ENCODE data around the gene EPHB2. TPM values are rescaled to one million over a fixed set of nuclear protein-coding genes. Genes with fewer than 3 reads are reported as not detected.
A peak's percentile ranks its signal among the peaks of the same experiment; 100 is the strongest.

EPHB2 gene
- total RNA-seq, 1 experiment from 2014 or later: 0.79 TPM

- no peak overlapping the region for H3K27ac Mint-ChIP-seq (ENCODE audit: low read depth, unreplicated experiment)
- BruUV-seq (replicated peaks): no TSS peak
- CTCF ChIA-PET: no interaction called here
- intact Hi-C loops (cut with micrococcal nuclease): no loop called here
- no peaks in the 10 kb centered on the region for H3K9me3 Mint-ChIP-seq (ENCODE audit: unreplicated experiment)
- H3K4me1 Mint-ChIP-seq (ENCODE audit: insufficient read depth, unreplicated experiment): peaks cover 9% of the 10 kb centered on the region
- POLR2A ChIA-PET: interaction anchor here (0.6 to 1.2 kb wide), 3 partner anchors 10 to 58 kb away, joined by 3 to 4 read pairs (median 3); no protein-coding TSS in a partner anchor
- no peak for TF ChIP-seq CTCF (IDR thresholded peaks at IDR 0.05; ENCODE audit: unreplicated experiment)
- DNase-seq (ENCODE audit: unreplicated experiment): no peak
- H3K27me3 Mint-ChIP-seq (ENCODE audit: insufficient read depth, unreplicated experiment): no peaks in the 10 kb centered on the region
- H3K36me3 Mint-ChIP-seq (ENCODE audit: insufficient read depth, unreplicated experiment): no peaks in the 10 kb centered on the region
- H3K4me3 Mint-ChIP-seq (ENCODE audit: unreplicated experiment): no peak overlapping the region
These were observed 102.6 kb downstream of the EPHB2 start for GRCh38 chr1:22812993-22813790.

DNA sequence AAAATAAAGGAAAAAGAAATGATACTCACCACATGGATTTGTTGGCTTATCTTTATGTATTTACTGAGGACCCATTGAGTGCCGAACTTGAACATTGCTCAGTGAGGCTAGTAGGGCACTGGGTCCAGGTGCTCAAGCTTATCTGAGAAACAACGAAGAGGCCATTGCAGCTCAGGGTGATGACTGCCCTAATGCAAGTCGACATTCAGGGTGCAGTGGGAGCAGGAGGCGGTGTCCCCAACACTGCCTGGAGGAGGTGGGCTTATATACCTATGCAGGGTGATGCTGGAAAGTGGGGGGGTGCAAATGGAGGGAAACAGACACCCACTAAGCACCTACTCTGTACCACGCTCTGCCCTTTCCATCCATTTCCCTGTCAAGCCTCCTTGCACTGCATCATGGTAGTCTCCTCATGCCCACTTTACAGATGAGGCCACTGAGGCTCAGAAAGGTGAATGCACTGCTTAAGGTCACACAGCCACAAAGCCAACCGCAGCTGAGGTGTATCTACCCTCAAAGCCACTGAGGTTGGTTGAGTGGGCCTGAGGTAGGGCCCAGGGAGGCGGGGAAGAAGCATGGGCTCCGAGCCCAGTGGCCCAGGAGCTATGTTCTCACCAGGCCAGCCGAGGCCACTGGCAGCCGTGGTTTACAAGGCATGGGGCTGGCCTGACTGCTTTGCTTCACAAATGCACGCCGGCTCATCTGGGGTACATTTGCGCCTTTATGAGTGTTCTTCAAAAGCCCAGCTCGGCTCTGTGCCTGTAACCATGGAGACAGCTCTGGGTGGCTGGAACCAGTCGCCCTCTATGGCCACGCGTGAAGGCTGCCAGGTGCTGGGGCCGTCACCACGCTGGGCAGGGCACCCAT is 103.8 kb downstream of the EPHB2 start:
- Mint-ChIP-seq H3K36me3 (ENCODE audit: insufficient read depth, unreplicated experiment) (no peaks in the 10 kb centered on the region), H3K9me3 (ENCODE audit: unreplicated experiment) (no peaks in the 10 kb centered on the region), H3K4me3 (ENCODE audit: unreplicated experiment) (no peak overlapping the region), H3K4me1 (ENCODE audit: insufficient read depth, unreplicated experiment) (peaks cover 8% of the 10 kb centered on the region), H3K27me3 (ENCODE audit: insufficient read depth, unreplicated experiment) (no peaks in the 10 kb centered on the region), H3K27ac (ENCODE audit: low read depth, unreplicated experiment) (peak overlapping the region; percentile 51)
- TF ChIP-seq CTCF (IDR thresholded peaks at IDR 0.05; ENCODE audit: unreplicated experiment): no peak
- CTCF ChIA-PET: no interaction called here
- POLR2A ChIA-PET: no interaction called here
- intact Hi-C loops (cut with micrococcal nuclease): no loop called here
- no TSS peak for BruUV-seq (replicated peaks)
- no peak for DNase-seq (ENCODE audit: unreplicated experiment)

- no peak for TF ChIP-seq CTCF (IDR thresholded peaks at IDR 0.05; ENCODE audit: unreplicated experiment)
- intact Hi-C loops (cut with micrococcal nuclease): no loop called here
- Mint-ChIP-seq H3K9me3 (ENCODE audit: unreplicated experiment) (no peaks in the 10 kb centered on the region), H3K27me3 (ENCODE audit: insufficient read depth, unreplicated experiment) (no peaks in the 10 kb centered on the region), H3K4me1 (ENCODE audit: insufficient read depth, unreplicated experiment) (peaks cover 8% of the 10 kb centered on the region), H3K27ac (ENCODE audit: low read depth, unreplicated experiment) (no peak overlapping the region), H3K4me3 (ENCODE audit: unreplicated experiment) (no peak overlapping the region), H3K36me3 (ENCODE audit: insufficient read depth, unreplicated experiment) (no peaks in the 10 kb centered on the region)
- ChIA-PET CTCF (no interaction called here), POLR2A (no interaction called here)
- BruUV-seq (replicated peaks): no TSS peak
- DNase-seq (ENCODE audit: unreplicated experiment): no peak
These were observed 104.4 kb downstream of the EPHB2 start for GRCh38 chr1:22815043-22815365.

DNA sequence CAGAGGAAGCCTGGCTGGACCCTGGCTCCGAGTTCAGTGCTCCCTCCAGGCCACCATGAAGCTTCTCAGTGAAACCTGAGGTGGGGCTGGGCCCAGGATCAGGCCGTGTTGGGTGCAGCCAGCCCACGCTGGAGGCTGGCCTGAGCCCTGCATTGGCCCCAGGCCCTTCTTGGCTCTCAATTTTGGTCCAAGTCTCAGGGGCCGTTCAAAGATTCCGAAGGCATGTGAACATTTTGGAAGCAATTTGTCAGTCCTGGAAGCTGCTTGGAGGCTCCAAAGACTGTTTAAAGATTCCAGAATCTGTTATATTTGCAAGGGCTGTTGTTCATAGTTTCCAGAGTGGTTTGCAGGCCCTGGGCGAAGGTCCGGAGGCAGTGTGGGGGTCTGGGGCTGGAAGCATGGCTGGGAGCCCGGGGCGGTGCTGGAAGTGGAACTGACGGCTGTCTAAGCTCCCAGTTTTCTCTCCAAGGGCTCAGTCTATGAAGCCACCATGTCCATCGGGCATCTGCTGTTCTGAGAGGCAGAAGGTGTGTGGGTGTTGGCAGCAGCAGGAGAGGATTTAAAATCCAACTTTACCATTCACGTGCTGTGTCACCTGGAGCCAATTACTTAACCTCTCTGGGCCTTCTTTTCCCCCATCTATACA is 104.9 kb downstream of the EPHB2 start:
- ChIA-PET POLR2A (no interaction called here), CTCF (interaction anchor here (0.6 kb wide), 1 partner anchor 12 kb away, joined by 3 read pairs; no protein-coding TSS in a partner anchor)
- Mint-ChIP-seq H3K27me3 (ENCODE audit: insufficient read depth, unreplicated experiment) (no peaks in the 10 kb centered on the region), H3K4me3 (ENCODE audit: unreplicated experiment) (no peak overlapping the region), H3K9me3 (ENCODE audit: unreplicated experiment) (no peaks in the 10 kb centered on the region), H3K36me3 (ENCODE audit: insufficient read depth, unreplicated experiment) (no peaks in the 10 kb centered on the region), H3K4me1 (ENCODE audit: insufficient read depth, unreplicated experiment) (peaks cover 8% of the 10 kb centered on the region), H3K27ac (ENCODE audit: low read depth, unreplicated experiment) (no peak overlapping the region)
- no peak for DNase-seq (ENCODE audit: unreplicated experiment)
- intact Hi-C loops (cut with micrococcal nuclease): no loop called here
- BruUV-seq (replicated peaks): no TSS peak
- no peak for TF ChIP-seq CTCF (IDR thresholded peaks at IDR 0.05; ENCODE audit: unreplicated experiment)

Data from MCF 10A (cell line).